Endothelial cell (in vitro differentiated cells): ENCODE data around the gene IGF2R. TPM values are rescaled to one million over a fixed set of nuclear protein-coding genes. Genes with fewer than 3 reads are reported as not detected.
"Not testable (repeated sequence)": the region's sequence is repeated elsewhere in the genome, so short reads cannot be mapped to it uniquely, and the experiment has no call there.

Source experiments
- DNase-seq: peaks from one replicate; pipeline ENCODE4 v3.0.0; 2021; ENCODE audit warnings: low spot score
- H3K27ac Mint-ChIP-seq: one replicate; pipeline ENCODE4 v1.8.0; 2021; ENCODE audit warnings: mixed read lengths, inconsistent platforms; ENCODE audit not compliant: unreplicated experiment
- H3K27me3 Mint-ChIP-seq: one replicate; pipeline ENCODE4 v1.8.0; 2021; ENCODE audit warnings: mild to moderate bottlenecking, moderate library complexity, mixed read lengths, inconsistent platforms; ENCODE audit not compliant: unreplicated experiment
- H3K36me3 Mint-ChIP-seq: one replicate; pipeline ENCODE4 v1.8.0; 2021; ENCODE audit warnings: mild to moderate bottlenecking, low read depth, mixed read lengths, inconsistent platforms; ENCODE audit not compliant: unreplicated experiment
- H3K4me1 Mint-ChIP-seq: one replicate; pipeline ENCODE4 v1.8.0; 2021; ENCODE audit warnings: mild to moderate bottlenecking, mixed read lengths, inconsistent platforms; ENCODE audit not compliant: unreplicated experiment
- H3K4me3 Mint-ChIP-seq: one replicate; pipeline ENCODE4 v1.8.0; 2021; ENCODE audit warnings: mild to moderate bottlenecking, mixed read lengths, inconsistent platforms; ENCODE audit not compliant: unreplicated experiment
- H3K9me3 Mint-ChIP-seq: one replicate; pipeline ENCODE4 v1.8.0; 2021; ENCODE audit warnings: mixed read lengths, inconsistent platforms; ENCODE audit not compliant: unreplicated experiment
- CTCF ChIP-seq: fragments of 200-600 bp; sonication (generic); IDR thresholded peaks from one replicate; pipeline ENCODE4 v1.5.0; 2021; ENCODE audit warnings: antibody characterized with exemption; ENCODE audit not compliant: unreplicated experiment
- total RNA-seq: library from RNA; stranded (reverse); fragmentation: NEBNext Ultra II Directional; extraction: Animal tissue kit (Norgen Biotek cat#: 25700); gene quantifications from one replicate; pipeline ENCODE4 v1.2.1, GENCODE V29; 2021; ENCODE audit not compliant: unreplicated experiment

The IGF2R gene
- total RNA-seq, 1 donor from 2014 or later, result 108 TPM

GRCh38 chr6:160132776-160133338 lies 164.0 kb downstream of the IGF2R start:
- DNase-seq, result no peak
- Mint-ChIP-seq H3K27ac (no peak overlapping the region), H3K36me3 (peaks cover 4% of the 10 kb centered on the region), H3K4me3 (no peak overlapping the region), H3K4me1 (peaks cover 5% of the 10 kb centered on the region), H3K27me3 (peaks cover 9% of the 10 kb centered on the region), H3K9me3 (no peaks in the 10 kb centered on the region)
- TF ChIP-seq CTCF, result no peak

GRCh38 chr6:160133441-160134336 lies 164.8 kb downstream of the IGF2R start:
- Mint-ChIP-seq H3K36me3 (peaks cover 4% of the 10 kb centered on the region), H3K27me3 (peaks cover 12% of the 10 kb centered on the region), H3K27ac (no peak overlapping the region), H3K4me3 (no peak overlapping the region), H3K9me3 (no peaks in the 10 kb centered on the region), H3K4me1 (peaks cover 5% of the 10 kb centered on the region)
- no peak for DNase-seq
- TF ChIP-seq CTCF, result no peak

- H3K4me3 Mint-ChIP-seq, H3K27ac Mint-ChIP-seq, H3K36me3 Mint-ChIP-seq, H3K9me3 Mint-ChIP-seq, DNase-seq, H3K4me1 Mint-ChIP-seq: not testable (repeated sequence)
- H3K27me3 Mint-ChIP-seq, result peaks cover 12% of the 10 kb centered on the region
Observed at GRCh38 chr6:160134337-160134751, 165.5 kb downstream of the IGF2R start.

- no peaks in the 10 kb centered on the region for H3K9me3 Mint-ChIP-seq
- H3K27ac Mint-ChIP-seq, result no peak overlapping the region
- no peak for DNase-seq
- no peak for TF ChIP-seq CTCF
- H3K4me3 Mint-ChIP-seq, result no peak overlapping the region
- peaks cover 12% of the 10 kb centered on the region for H3K27me3 Mint-ChIP-seq
- peaks cover 5% of the 10 kb centered on the region for H3K4me1 Mint-ChIP-seq
- no peaks in the 10 kb centered on the region for H3K36me3 Mint-ChIP-seq
Observed at GRCh38 chr6:160134779-160135547, 166.1 kb downstream of the IGF2R start.

- TF ChIP-seq CTCF, result no peak
- peaks cover 10% of the 10 kb centered on the region for H3K27me3 Mint-ChIP-seq
- no peak overlapping the region for H3K27ac Mint-ChIP-seq
- no peak for DNase-seq
- H3K36me3 Mint-ChIP-seq, result no peaks in the 10 kb centered on the region
- H3K4me3 Mint-ChIP-seq, result no peak overlapping the region
- no peaks in the 10 kb centered on the region for H3K9me3 Mint-ChIP-seq
- H3K4me1 Mint-ChIP-seq, result no peaks in the 10 kb centered on the region
Observed at GRCh38 chr6:160135907-160136655, 167.2 kb downstream of the IGF2R start.
